T-helper 17 cell (primary cell): ENCODE data around the gene DCP1A. TPM values are rescaled to one million over a fixed set of nuclear protein-coding genes. Genes with fewer than 3 reads are reported as not detected.
"Not testable (repeated sequence)": the region's sequence is repeated elsewhere in the genome, so short reads cannot be mapped to it uniquely, and the experiment has no call there.

ENCODE experiments used
- ATAC-seq: fragments of 150-1000 bp; cut with Tn5 transposase; 2 replicates; pipeline ENCODE4 v1.10.0; 2021; ENCODE audit warnings: mild to moderate bottlenecking, moderate library complexity
- DNase-seq, 3 donors: peaks; one replicate each; pipeline versions ENCODE4 v3.0.0 to v3.0.0-alpha.2; 2020 to 2021
- H3K9me3 ChIP-seq: one replicate; pipeline ENCODE4 v1.7.0; 2013; ENCODE audit warnings: low read length, mild to moderate bottlenecking; ENCODE audit not compliant: control insufficient read depth, poor library complexity, severe bottlenecking
- H3K27ac Mint-ChIP-seq: one replicate; pipeline ENCODE4 v1.8.0; 2022; ENCODE audit warnings: mild to moderate bottlenecking, moderate library complexity, mixed read lengths
- H3K27me3 Mint-ChIP-seq: one replicate; pipeline ENCODE4 v1.8.0; 2022; ENCODE audit warnings: mixed read lengths
- H3K36me3 Mint-ChIP-seq: one replicate; pipeline ENCODE4 v1.8.0; 2022; ENCODE audit warnings: low read depth, mixed read lengths
- H3K4me1 Mint-ChIP-seq: one replicate; pipeline ENCODE4 v1.8.0; 2022; ENCODE audit warnings: mild to moderate bottlenecking, mixed read lengths
- H3K4me3 Mint-ChIP-seq: one replicate; pipeline ENCODE4 v1.8.0; 2022; ENCODE audit warnings: mild to moderate bottlenecking, moderate library complexity, mixed read lengths
- total RNA-seq, 4 donors: library from RNA in 2 of 4; stranded (reverse) in 2 of 4; gene quantifications; one replicate each; pipeline ENCODE4 v1.2.3 and lab custom pipeline; 2022 to 2026

Gene DCP1A
- total RNA-seq, 2 donors from 2014 or later: 47.9 to 50.1 TPM

DNA sequence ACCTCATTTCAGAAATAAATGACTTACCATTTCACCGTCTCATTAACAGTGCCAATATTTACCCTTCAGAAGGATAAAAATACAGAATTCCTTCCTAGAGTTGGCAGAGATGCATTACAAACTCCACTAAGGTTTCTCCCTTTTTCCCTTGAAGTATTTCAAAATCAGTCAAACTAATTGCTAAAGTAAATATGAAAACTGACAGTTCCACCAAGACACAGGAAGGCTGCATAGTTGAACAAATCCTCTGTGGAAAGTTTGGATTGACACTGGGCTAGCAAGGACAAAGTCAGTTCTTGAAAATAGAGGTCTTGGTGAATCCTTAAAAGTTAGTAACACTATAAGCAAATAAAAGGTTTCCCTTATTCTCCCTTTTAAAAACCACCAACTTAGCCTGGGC, 34.5 kb downstream of the DCP1A start:
- H3K4me1 Mint-ChIP-seq: peaks cover 3% of the 10 kb centered on the region
- DNase-seq (no peak), ATAC-seq (no peak)
- H3K9me3 ChIP-seq: no peaks in the 10 kb centered on the region
- no peak overlapping the region for H3K4me3 Mint-ChIP-seq
- no peak overlapping the region for H3K27ac Mint-ChIP-seq
- peaks cover 3% of the 10 kb centered on the region for H3K36me3 Mint-ChIP-seq
- H3K27me3 Mint-ChIP-seq: no peaks in the 10 kb centered on the region

DNA sequence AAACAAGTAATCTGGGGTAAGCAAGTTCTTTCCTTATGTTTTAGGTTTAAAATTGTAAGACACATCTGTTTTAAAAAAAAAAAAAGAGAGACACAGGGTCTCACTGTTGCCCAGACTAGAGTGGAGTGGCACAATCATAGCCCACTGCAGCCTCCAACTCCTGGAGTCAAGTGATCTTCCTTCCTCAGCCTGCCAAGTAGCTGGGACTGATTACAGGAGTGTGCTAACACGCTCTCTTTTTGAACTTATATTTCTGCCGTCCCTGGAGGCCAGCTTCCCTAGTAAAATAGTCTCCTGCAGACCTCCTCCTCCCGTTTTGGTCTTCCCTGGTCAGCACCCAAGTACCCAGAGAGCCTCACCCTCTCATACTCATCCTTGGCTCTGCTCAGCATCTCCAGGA, 35.5 kb downstream of the DCP1A start:
- H3K36me3 Mint-ChIP-seq: peaks cover 3% of the 10 kb centered on the region
- no peaks in the 10 kb centered on the region for H3K27me3 Mint-ChIP-seq
- no peak for DNase-seq

DNA sequence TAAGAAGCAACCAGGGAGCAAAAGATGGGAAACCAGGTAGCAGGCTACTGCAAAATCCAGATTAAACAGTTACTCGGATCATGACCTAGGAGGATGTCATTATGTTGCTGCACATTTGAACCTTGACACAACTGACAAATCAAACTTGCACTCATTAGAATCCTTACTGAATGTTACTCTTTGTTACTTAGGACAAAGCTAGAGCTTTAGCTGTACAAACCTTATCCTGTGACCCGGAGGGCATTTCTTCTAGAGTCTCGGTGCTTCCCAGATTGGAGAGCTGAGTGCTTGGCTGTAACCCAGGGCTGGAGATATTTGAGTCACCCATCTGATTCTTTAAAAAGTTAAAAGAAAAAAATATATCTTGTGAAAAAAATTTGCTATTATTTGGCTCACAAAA, 43.4 kb downstream of the DCP1A start:
- Mint-ChIP-seq H3K4me3 (no peak overlapping the region), H3K4me1 (peaks cover 3% of the 10 kb centered on the region), H3K27ac (no peak overlapping the region), H3K36me3 (peaks cover 8% of the 10 kb centered on the region), H3K27me3 (no peaks in the 10 kb centered on the region)
- DNase-seq: no peak
- no peaks in the 10 kb centered on the region for H3K9me3 ChIP-seq
- no peak for ATAC-seq

More for the DNA sequence above, 35.5 kb downstream of the DCP1A start:
- H3K27ac Mint-ChIP-seq: peak overlapping the region; percentile 37
- no peak for ATAC-seq
- no peaks in the 10 kb centered on the region for H3K9me3 ChIP-seq
- H3K4me3 Mint-ChIP-seq: no peak overlapping the region
- peaks cover 3% of the 10 kb centered on the region for H3K4me1 Mint-ChIP-seq

DNA sequence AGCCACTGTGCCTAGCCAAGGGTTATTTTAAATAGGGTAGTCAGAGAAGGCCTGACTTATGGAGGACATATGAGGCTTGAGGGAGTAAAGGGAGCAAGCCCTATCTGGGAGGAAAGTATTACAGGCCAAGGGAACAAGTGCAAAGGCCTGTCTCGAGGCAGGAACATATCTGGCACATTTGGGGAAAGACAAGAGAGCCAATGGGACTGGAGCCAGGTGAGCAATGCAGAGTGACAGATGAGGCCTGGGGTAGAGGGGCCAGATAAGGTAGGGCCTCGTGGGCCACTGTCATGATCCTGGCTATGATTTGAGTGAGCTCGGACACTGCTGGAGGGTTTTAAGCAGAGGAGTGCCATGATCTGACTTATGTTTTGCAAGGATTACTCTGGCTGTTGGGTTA, 43.8 kb downstream of the DCP1A start:
- no peak overlapping the region for H3K4me3 Mint-ChIP-seq
- H3K4me1 Mint-ChIP-seq: peaks cover 3% of the 10 kb centered on the region
- peaks cover 8% of the 10 kb centered on the region for H3K36me3 Mint-ChIP-seq
- no peaks in the 10 kb centered on the region for H3K27me3 Mint-ChIP-seq
- no peak for DNase-seq
- no peak overlapping the region for H3K27ac Mint-ChIP-seq
- ATAC-seq: no peak
- H3K9me3 ChIP-seq: no peaks in the 10 kb centered on the region

GRCh38 chr3:53300826-53301225, 46.5 kb downstream of the DCP1A start:
- ATAC-seq (no peak), DNase-seq (no peak)
- peaks cover 8% of the 10 kb centered on the region for H3K36me3 Mint-ChIP-seq
- H3K4me3 Mint-ChIP-seq: no peak overlapping the region
- peak overlapping the region; percentile 41 for H3K27ac Mint-ChIP-seq
- no peaks in the 10 kb centered on the region for H3K27me3 Mint-ChIP-seq
- H3K9me3 ChIP-seq: no peaks in the 10 kb centered on the region
- peaks cover 3% of the 10 kb centered on the region for H3K4me1 Mint-ChIP-seq

DNA sequence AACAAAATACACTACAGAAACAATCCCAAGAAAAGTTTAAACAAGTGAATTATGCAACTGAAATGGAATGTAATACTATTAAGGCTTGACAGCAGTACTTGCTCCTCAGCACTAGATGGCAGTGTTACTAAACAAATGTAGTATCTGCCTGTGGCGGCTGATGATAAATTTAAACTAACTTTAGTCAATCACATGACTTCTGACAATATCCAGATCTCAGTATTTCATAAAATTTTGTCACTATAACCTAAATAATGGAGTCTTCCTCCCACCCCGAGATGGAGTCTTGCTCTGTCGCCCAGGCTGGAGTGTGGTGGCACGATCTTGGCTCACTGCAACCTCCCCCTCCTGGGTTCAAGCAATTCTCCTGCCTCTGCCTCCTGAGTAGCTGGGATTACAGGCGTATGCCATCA, 47.7 kb downstream of the DCP1A start:
- H3K36me3 Mint-ChIP-seq: not testable (repeated sequence)

GRCh38 chr3:53295410-53295809, 51.9 kb downstream of the DCP1A start:
- peaks cover 6% of the 10 kb centered on the region for H3K4me1 Mint-ChIP-seq
- H3K36me3 Mint-ChIP-seq: peaks cover 6% of the 10 kb centered on the region
- no peak for DNase-seq
- ATAC-seq: no peak
- H3K27me3 Mint-ChIP-seq: no peaks in the 10 kb centered on the region
- H3K9me3 ChIP-seq: no peaks in the 10 kb centered on the region
- H3K4me3 Mint-ChIP-seq: no peak overlapping the region
- no peak overlapping the region for H3K27ac Mint-ChIP-seq

More for the DNA sequence above, 47.7 kb downstream of the DCP1A start:
- peak; percentile 85 for ATAC-seq
- not testable (repeated sequence) for H3K27ac Mint-ChIP-seq, H3K9me3 ChIP-seq, H3K4me1 Mint-ChIP-seq, H3K27me3 Mint-ChIP-seq, DNase-seq, H3K4me3 Mint-ChIP-seq

DNA sequence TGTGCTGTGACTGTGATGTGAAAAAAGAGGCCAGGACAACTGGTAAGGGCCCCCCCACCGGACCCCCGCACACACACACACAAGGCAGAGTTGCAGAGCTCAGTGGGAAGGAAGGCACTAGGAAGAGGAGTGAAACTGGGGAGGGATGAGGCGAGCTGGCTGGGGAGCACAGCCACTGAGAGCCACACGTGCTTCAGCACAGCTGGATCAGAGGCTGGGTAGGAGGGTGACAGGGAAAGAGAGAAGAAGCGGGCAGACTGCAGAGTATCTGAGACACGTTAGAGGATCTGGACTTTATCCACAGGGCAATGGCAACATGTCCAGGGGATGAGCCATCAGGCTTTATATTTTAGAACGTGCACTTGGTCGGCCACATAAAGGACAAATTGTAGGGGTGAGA, 53.5 kb downstream of the DCP1A start:
- Mint-ChIP-seq H3K4me3 (peak overlapping the region; percentile 49), H3K27me3 (no peaks in the 10 kb centered on the region), H3K27ac (peak overlapping the region; percentile 85), H3K4me1 (peaks cover 6% of the 10 kb centered on the region), H3K36me3 (peaks cover 6% of the 10 kb centered on the region)
- no peak for DNase-seq
- no peaks in the 10 kb centered on the region for H3K9me3 ChIP-seq
- no peak for ATAC-seq

- DNase-seq (no peak), ATAC-seq (no peak)
- Mint-ChIP-seq H3K4me3 (no peak overlapping the region), H3K4me1 (peaks cover 2% of the 10 kb centered on the region), H3K27me3 (no peaks in the 10 kb centered on the region), H3K36me3 (no peaks in the 10 kb centered on the region), H3K27ac (peak overlapping the region; percentile 71)
- no peaks in the 10 kb centered on the region for H3K9me3 ChIP-seq
Observed at GRCh38 chr3:53288214-53288613, 59.1 kb downstream of the DCP1A start.

DNA sequence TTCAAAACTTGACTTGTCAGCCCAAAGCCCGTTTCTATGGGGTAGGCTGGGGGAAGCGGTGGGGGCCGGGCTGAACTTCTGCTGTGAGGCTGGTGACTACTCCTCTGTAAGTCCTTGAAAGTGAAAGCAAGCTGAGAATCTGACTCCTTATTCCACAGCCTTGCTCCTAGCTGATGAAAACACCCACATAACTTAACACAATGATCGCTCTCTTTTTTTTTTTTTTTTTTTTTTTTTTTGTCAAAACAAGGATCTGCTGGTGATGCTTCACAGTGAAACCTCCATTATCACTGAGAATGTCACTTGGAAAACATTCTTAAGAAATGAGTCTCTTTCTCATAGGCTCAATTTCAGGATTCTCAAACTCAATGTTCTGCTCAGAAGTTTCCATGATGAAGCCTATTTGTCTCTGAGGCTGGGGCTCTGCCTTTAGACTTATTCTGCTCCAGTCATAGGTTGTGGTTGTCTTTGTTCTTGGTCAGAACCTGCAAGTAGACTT, 60.2 kb downstream of the DCP1A start:
- no peaks in the 10 kb centered on the region for H3K36me3 Mint-ChIP-seq
- H3K9me3 ChIP-seq: no peaks in the 10 kb centered on the region
- no peak for DNase-seq
- H3K4me1 Mint-ChIP-seq: peaks cover 2% of the 10 kb centered on the region
- H3K27me3 Mint-ChIP-seq: no peaks in the 10 kb centered on the region
- H3K27ac Mint-ChIP-seq: peak overlapping the region; percentile 71
- H3K4me3 Mint-ChIP-seq: no peak overlapping the region
- ATAC-seq: no peak

- DNase-seq: no peak
- Mint-ChIP-seq H3K27ac (peak overlapping the region; percentile 71), H3K36me3 (no peaks in the 10 kb centered on the region)
Observed at GRCh38 chr3:53286727-53287126, 60.6 kb downstream of the DCP1A start.

GRCh38 chr3:53282581-53282980, 64.8 kb downstream of the DCP1A start:
- Mint-ChIP-seq H3K36me3 (no peaks in the 10 kb centered on the region), H3K4me3 (no peak overlapping the region), H3K27ac (no peak overlapping the region), H3K27me3 (no peaks in the 10 kb centered on the region), H3K4me1 (no peaks in the 10 kb centered on the region)
- DNase-seq: no peak
- no peak for ATAC-seq
- no peaks in the 10 kb centered on the region for H3K9me3 ChIP-seq

More at GRCh38 chr3:53286727-53287126, 60.6 kb downstream of the DCP1A start:
- H3K9me3 ChIP-seq: no peaks in the 10 kb centered on the region
- peaks cover 2% of the 10 kb centered on the region for H3K4me1 Mint-ChIP-seq
- no peaks in the 10 kb centered on the region for H3K27me3 Mint-ChIP-seq
- no peak overlapping the region for H3K4me3 Mint-ChIP-seq
- no peak for ATAC-seq

DNA sequence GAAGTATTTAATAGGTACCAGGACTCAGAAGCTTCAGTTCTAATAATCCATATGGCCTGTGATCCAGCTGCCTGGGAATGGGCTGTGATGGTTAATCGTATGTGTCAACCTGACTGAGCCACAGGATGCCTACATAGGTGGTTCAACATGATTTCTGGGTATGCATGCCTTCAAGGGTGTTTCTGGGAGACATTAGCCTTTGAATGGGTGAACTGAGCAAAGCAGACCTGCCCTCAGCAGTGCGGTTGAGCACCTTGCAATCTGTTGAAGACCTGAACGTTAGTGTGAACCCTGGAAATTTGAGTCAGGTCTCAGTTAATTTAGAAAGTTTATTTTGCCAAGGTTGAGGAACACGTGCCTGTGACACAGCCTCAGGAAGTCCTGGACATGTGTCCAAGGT, 68.7 kb downstream of the DCP1A start:
- H3K27me3 Mint-ChIP-seq: no peaks in the 10 kb centered on the region
- H3K4me1 Mint-ChIP-seq: peaks cover 3% of the 10 kb centered on the region
- no peak for DNase-seq
- no peak overlapping the region for H3K4me3 Mint-ChIP-seq
- no peak overlapping the region for H3K27ac Mint-ChIP-seq
- no peaks in the 10 kb centered on the region for H3K36me3 Mint-ChIP-seq
- H3K9me3 ChIP-seq: no peaks in the 10 kb centered on the region
- ATAC-seq: no peak

- Mint-ChIP-seq H3K4me1 (peaks cover 6% of the 10 kb centered on the region), H3K27ac (peak overlapping the region; percentile 61), H3K36me3 (no peaks in the 10 kb centered on the region), H3K4me3 (no peak overlapping the region), H3K27me3 (no peaks in the 10 kb centered on the region)
- ATAC-seq (peak; percentile 30), DNase-seq (no peak)
- H3K9me3 ChIP-seq: no peaks in the 10 kb centered on the region
Observed at GRCh38 chr3:53274938-53275605, 72.3 kb downstream of the DCP1A start.
